Tibial nerve (tissue), 3 donors: ENCODE measurements around the gene TLDC2.

Source experiments
- POLR2A ChIP-seq, 2 donors: fragments of 450-650 bp; IDR thresholded peaks; one replicate each; pipeline ENCODE4 v1.6.1; 2017; ENCODE audit warnings: antibody characterized with exemption in 2 of 2, mild to moderate bottlenecking in 2 of 2, moderate library complexity in 2 of 2
- TF ChIP-seq, protein P1 (sequence below), 5 experiments: fragments of 200-600 bp in 3 of 5; fragments of 450-650 bp in 2 of 5; sonication (generic) in 3 of 5; IDR thresholded peaks; one replicate each; pipeline ENCODE4 v1.5.1; 2016 to 2019; ENCODE audit warnings: antibody characterized with exemption in 5 of 5, mild to moderate bottlenecking in 3 of 5, moderate library complexity in 2 of 5

DNA sequence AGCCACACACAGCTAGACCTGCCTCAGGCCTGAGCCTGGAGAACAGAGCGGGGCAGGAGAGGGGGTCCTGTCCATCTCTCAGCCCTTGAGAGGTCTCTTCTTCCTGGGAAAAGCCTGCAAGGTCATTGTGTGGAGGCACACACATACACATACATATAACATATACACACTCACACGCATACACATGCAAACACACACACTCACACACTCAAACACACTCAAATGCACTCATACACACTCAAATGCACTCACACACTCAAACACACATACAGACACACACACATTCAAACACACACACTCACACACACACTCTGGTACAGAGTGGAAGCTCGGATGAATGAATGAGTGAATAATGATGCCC is 515 bp downstream of the TLDC2 start:
- TF ChIP-seq POLR2A (IDR thresholded peaks at IDR 0.05), result no peak
- TF ChIP-seq, protein P1, sequence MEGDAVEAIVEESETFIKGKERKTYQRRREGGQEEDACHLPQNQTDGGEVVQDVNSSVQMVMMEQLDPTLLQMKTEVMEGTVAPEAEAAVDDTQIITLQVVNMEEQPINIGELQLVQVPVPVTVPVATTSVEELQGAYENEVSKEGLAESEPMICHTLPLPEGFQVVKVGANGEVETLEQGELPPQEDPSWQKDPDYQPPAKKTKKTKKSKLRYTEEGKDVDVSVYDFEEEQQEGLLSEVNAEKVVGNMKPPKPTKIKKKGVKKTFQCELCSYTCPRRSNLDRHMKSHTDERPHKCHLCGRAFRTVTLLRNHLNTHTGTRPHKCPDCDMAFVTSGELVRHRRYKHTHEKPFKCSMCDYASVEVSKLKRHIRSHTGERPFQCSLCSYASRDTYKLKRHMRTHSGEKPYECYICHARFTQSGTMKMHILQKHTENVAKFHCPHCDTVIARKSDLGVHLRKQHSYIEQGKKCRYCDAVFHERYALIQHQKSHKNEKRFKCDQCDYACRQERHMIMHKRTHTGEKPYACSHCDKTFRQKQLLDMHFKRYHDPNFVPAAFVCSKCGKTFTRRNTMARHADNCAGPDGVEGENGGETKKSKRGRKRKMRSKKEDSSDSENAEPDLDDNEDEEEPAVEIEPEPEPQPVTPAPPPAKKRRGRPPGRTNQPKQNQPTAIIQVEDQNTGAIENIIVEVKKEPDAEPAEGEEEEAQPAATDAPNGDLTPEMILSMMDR (IDR thresholded peaks at IDR 0.05), result no peak
